Neural cell (in vitro differentiated cells): Measurements from ENCODE around the gene TEN1. TPM values are rescaled to one million over a fixed set of nuclear protein-coding genes. Genes with fewer than 3 reads are reported as not detected.

Experiments
- H2AFZ ChIP-seq: fragments of 200-600, 300-800 bp; sonication (generic), shearing (Covaris generic); 2 replicates; pipeline ENCODE4 v1.6.0; 2014; ENCODE audit warnings: low read depth, mild to moderate bottlenecking, antibody characterized with exemption, low read length, moderate library complexity
- H3F3A ChIP-seq: fragments of 200-600 bp; shearing (Covaris generic); 2 replicates; pipeline ENCODE4 v1.6.1; 2016; ENCODE audit warnings: mild to moderate bottlenecking, moderate library complexity, mixed read lengths, antibody characterized with exemption, low read length; ENCODE audit not compliant: insufficient read depth, poor library complexity, severe bottlenecking
- H3K27ac ChIP-seq: fragments of 200-600, 300-800 bp; sonication (generic), shearing (Covaris generic); 2 replicates; pipeline ENCODE4 v1.5.1; 2014; ENCODE audit warnings: mild to moderate bottlenecking, low read length, moderate library complexity
- H3K27me3 ChIP-seq: fragments of 300-800, 200-600 bp; sonication (generic), shearing (Covaris generic); 2 replicates; pipeline ENCODE4 v1.6.0; 2014; ENCODE audit warnings: mild to moderate bottlenecking, low read depth, low read length, moderate library complexity; ENCODE audit not compliant: insufficient read depth
- H3K36me3 ChIP-seq: fragments of 300-800, 200-600 bp; sonication (generic), shearing (Covaris generic); 2 replicates; pipeline ENCODE4 v1.5.1; 2014; ENCODE audit warnings: mild to moderate bottlenecking, antibody characterized with exemption, low read length, moderate library complexity; ENCODE audit not compliant: insufficient read depth
- H3K4me2 ChIP-seq: fragments of 300-800, 200-600 bp; sonication (generic), shearing (Covaris generic); 2 replicates; pipeline ENCODE4 v1.6.0; 2014; ENCODE audit warnings: mild to moderate bottlenecking, low read length
- H3K4me3 ChIP-seq: fragments of 300-800, 200-600 bp; sonication (generic), shearing (Covaris generic); 2 replicates; pipeline ENCODE4 v1.5.1; 2014; ENCODE audit warnings: mild to moderate bottlenecking, low read length, moderate library complexity
- H3K79me2 ChIP-seq: fragments of 200-600 bp; shearing (Covaris generic); replicated peaks from 2 replicates; pipeline ENCODE4 v1.6.0; 2014; ENCODE audit warnings: mild to moderate bottlenecking, low read length, moderate library complexity; ENCODE audit not compliant: insufficient read depth
- H3K9ac ChIP-seq: fragments of 300-800, 200-600 bp; sonication (generic), shearing (Covaris generic); 2 replicates; pipeline ENCODE4 v1.6.1; 2016; ENCODE audit warnings: mild to moderate bottlenecking, low read length, mixed read lengths
- H3K9me2 ChIP-seq: fragments of 200-600 bp; shearing (Covaris generic); 2 replicates; pipeline ENCODE4 v1.6.1; 2016; ENCODE audit warnings: mild to moderate bottlenecking, low read length, mixed read lengths; ENCODE audit not compliant: insufficient read depth
- H3K9me3 ChIP-seq: fragments of 200-600, 300-800 bp; sonication (generic), shearing (Covaris generic); 2 replicates; pipeline ENCODE4 v1.6.1; 2016; ENCODE audit warnings: mild to moderate bottlenecking, mixed run types, low read length, moderate library complexity, mixed read lengths
- H4K20me1 ChIP-seq: fragments of 200-600 bp; shearing (Covaris generic); 2 replicates; pipeline ENCODE4 v1.6.1; 2016; ENCODE audit warnings: mild to moderate bottlenecking, mixed run types; ENCODE audit not compliant: insufficient read depth
- EP300 ChIP-seq: fragments of 450-650 bp; conservative IDR thresholded peaks from 2 replicates; pipeline ENCODE4 v1.6.1; 2014; ENCODE audit warnings: antibody characterized with exemption, mild to moderate bottlenecking, moderate library complexity; ENCODE audit not compliant: poor library complexity, severe bottlenecking
- EZH2 ChIP-seq: fragments of 200-600, 300-800 bp; shearing (Covaris generic), sonication (generic); IDR thresholded peaks from 2 replicates; pipeline ENCODE4 v1.6.1; 2014; ENCODE audit warnings: antibody characterized with exemption, low read length, borderline replicate concordance, mild to moderate bottlenecking; ENCODE audit not compliant: insufficient read depth, poor library complexity, severe bottlenecking
- MXI1 ChIP-seq: fragments of 450-650 bp; conservative IDR thresholded peaks from 2 replicates; pipeline ENCODE4 v1.6.1; 2014; ENCODE audit warnings: antibody characterized with exemption, mild to moderate bottlenecking; ENCODE audit not compliant: poor library complexity, severe bottlenecking
- POLR2AphosphoS5 ChIP-seq: IDR thresholded peaks from 2 replicates; pipeline ENCODE4 v1.6.1; 2012
- RAD21 ChIP-seq: fragments of 450-650 bp; conservative IDR thresholded peaks from 2 replicates; pipeline ENCODE4 v1.6.1; 2014; ENCODE audit warnings: antibody characterized with exemption, mild to moderate bottlenecking, moderate library complexity
- SMC3 ChIP-seq: fragments of 450-650 bp; conservative IDR thresholded peaks from 2 replicates; pipeline ENCODE4 v1.6.1; 2014; ENCODE audit warnings: antibody characterized with exemption, mild to moderate bottlenecking, moderate library complexity; ENCODE audit not compliant: poor library complexity
- TAF1 ChIP-seq: IDR thresholded peaks from 2 replicates; pipeline ENCODE4 v1.6.1; 2012; ENCODE audit warnings: low read depth
- polyA plus RNA-seq: library from polyadenylated mRNA; depleted of rRNA; stranded (reverse); fragments of >200 nt; gene quantifications from 2 replicates; pipeline ENCODE4 v1.2.3, GENCODE V29; 2014
- TF ChIP-seq, protein P1 (sequence below): IDR thresholded peaks from 2 replicates; pipeline ENCODE4 v1.6.1; 2012; ENCODE audit warnings: borderline replicate concordance
- TF ChIP-seq, protein P2 (sequence below): fragments of 450-650 bp; IDR thresholded peaks from 2 replicates; pipeline ENCODE4 v1.5.1; 2014; ENCODE audit warnings: antibody characterized with exemption, mild to moderate bottlenecking, moderate library complexity; ENCODE audit not compliant: poor library complexity, severe bottlenecking

The TEN1 gene
- polyA plus RNA-seq, 1 donor from 2014 or later: 33.1 TPM

DNA sequence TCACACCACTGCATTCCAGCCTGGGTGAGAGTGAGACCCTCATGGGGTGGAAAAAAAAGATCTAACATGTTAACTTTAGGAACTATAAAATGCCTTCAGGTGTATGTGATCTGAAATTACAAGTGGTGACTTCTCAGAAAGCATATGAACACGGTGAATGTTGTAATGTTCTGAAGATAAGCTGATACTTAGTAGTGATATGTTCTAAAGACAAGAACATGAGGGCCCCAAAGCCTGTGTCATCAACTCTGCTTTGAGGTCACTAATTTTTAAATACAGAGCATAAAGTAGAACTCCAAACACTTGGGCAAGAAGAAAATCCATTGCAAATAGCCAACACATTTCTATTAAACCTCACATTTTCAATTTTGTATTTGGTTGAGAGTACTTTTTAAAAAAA lies 35.5 kb upstream of the TEN1 start:
- H4K20me1 ChIP-seq: no peaks in the 10 kb centered on the region
- no peak overlapping the region for H3K4me2 ChIP-seq
- H3K79me2 ChIP-seq: no peaks in the 10 kb centered on the region
- no peaks in the 10 kb centered on the region for H3K27me3 ChIP-seq
- no peaks in the 10 kb centered on the region for H3F3A ChIP-seq
- H3K9ac ChIP-seq: no peak overlapping the region
- no peak overlapping the region for H3K4me3 ChIP-seq
- H3K36me3 ChIP-seq: peaks cover 10% of the 10 kb centered on the region
- H2AFZ ChIP-seq: no peak overlapping the region
- no peaks in the 10 kb centered on the region for H3K9me2 ChIP-seq
- no peaks in the 10 kb centered on the region for H3K9me3 ChIP-seq
- no peak overlapping the region for H3K27ac ChIP-seq
- TF ChIP-seq EZH2: no peak
- TF ChIP-seq, protein P1, sequence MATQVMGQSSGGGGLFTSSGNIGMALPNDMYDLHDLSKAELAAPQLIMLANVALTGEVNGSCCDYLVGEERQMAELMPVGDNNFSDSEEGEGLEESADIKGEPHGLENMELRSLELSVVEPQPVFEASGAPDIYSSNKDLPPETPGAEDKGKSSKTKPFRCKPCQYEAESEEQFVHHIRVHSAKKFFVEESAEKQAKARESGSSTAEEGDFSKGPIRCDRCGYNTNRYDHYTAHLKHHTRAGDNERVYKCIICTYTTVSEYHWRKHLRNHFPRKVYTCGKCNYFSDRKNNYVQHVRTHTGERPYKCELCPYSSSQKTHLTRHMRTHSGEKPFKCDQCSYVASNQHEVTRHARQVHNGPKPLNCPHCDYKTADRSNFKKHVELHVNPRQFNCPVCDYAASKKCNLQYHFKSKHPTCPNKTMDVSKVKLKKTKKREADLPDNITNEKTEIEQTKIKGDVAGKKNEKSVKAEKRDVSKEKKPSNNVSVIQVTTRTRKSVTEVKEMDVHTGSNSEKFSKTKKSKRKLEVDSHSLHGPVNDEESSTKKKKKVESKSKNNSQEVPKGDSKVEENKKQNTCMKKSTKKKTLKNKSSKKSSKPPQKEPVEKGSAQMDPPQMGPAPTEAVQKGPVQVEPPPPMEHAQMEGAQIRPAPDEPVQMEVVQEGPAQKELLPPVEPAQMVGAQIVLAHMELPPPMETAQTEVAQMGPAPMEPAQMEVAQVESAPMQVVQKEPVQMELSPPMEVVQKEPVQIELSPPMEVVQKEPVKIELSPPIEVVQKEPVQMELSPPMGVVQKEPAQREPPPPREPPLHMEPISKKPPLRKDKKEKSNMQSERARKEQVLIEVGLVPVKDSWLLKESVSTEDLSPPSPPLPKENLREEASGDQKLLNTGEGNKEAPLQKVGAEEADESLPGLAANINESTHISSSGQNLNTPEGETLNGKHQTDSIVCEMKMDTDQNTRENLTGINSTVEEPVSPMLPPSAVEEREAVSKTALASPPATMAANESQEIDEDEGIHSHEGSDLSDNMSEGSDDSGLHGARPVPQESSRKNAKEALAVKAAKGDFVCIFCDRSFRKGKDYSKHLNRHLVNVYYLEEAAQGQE: no peak
- no peak for TF ChIP-seq EP300
- TF ChIP-seq POLR2AphosphoS5: no peak
- TF ChIP-seq RAD21: no peak
- no peak for TF ChIP-seq TAF1
- TF ChIP-seq SMC3: no peak
- TF ChIP-seq, protein P2, sequence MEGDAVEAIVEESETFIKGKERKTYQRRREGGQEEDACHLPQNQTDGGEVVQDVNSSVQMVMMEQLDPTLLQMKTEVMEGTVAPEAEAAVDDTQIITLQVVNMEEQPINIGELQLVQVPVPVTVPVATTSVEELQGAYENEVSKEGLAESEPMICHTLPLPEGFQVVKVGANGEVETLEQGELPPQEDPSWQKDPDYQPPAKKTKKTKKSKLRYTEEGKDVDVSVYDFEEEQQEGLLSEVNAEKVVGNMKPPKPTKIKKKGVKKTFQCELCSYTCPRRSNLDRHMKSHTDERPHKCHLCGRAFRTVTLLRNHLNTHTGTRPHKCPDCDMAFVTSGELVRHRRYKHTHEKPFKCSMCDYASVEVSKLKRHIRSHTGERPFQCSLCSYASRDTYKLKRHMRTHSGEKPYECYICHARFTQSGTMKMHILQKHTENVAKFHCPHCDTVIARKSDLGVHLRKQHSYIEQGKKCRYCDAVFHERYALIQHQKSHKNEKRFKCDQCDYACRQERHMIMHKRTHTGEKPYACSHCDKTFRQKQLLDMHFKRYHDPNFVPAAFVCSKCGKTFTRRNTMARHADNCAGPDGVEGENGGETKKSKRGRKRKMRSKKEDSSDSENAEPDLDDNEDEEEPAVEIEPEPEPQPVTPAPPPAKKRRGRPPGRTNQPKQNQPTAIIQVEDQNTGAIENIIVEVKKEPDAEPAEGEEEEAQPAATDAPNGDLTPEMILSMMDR: no peak
- no peak for TF ChIP-seq MXI1

DNA sequence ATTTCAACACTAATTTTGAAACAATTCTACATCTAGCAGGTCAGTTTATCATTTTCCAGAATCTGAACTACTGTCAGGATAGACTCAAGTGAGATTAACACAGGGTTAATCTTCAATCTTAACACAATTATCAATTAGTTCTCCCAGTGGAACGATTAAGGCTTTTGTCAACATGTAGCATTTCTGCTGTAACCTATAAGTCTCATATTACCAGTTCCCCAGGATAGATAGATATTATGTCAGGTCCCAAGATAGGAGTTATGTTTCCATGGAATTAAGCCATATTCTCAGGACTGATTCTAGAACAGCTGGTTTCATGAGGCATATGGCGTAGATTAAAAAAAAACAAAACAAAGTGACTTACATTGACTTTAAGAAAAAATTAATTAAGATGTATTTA lies 33.8 kb upstream of the TEN1 start:
- H3K4me3 ChIP-seq: no peak overlapping the region

More for the DNA sequence above, 33.8 kb upstream of the TEN1 start:
- no peak for TF ChIP-seq EZH2
- TF ChIP-seq POLR2AphosphoS5: no peak
- TF ChIP-seq TAF1: no peak
- TF ChIP-seq SMC3: no peak
- TF ChIP-seq, protein P2: no peak
- TF ChIP-seq, protein P1: no peak
- TF ChIP-seq RAD21: no peak
- TF ChIP-seq EP300: no peak
- TF ChIP-seq MXI1: no peak
- Histone ChIP-seq H2AFZ (no peak overlapping the region), H4K20me1 (no peaks in the 10 kb centered on the region), H3K27ac (no peak overlapping the region), H3K9ac (no peak overlapping the region), H3F3A (no peaks in the 10 kb centered on the region), H3K27me3 (no peaks in the 10 kb centered on the region), H3K4me2 (no peak overlapping the region), H3K9me3 (no peaks in the 10 kb centered on the region), H3K9me2 (no peaks in the 10 kb centered on the region), H3K79me2 (no peaks in the 10 kb centered on the region), H3K36me3 (peaks cover 17% of the 10 kb centered on the region)
